ENCODE measurements around the gene FHIT. TPM values are rescaled to one million over a fixed set of nuclear protein-coding genes. Genes with fewer than 3 reads are reported as not detected.

FHIT gene
- total and polyA plus RNA-seq, 10 of the 15 experiments (the other 5 are each of a cell fraction or from before 2014, with no cell fraction given): 4.2 to 14.9 (median 9.4) TPM

GRCh38 chr3:60322298-60322856 is 928.9 kb downstream of the FHIT start:
- ATAC-seq: no peak
- no peak overlapping the region for H3K27ac ChIP-seq (ENCODE audit: control insufficient read depth, insufficient read depth)
- no peaks in the 10 kb centered on the region for H4K20me1 ChIP-seq (ENCODE audit: control insufficient read depth, insufficient read depth)
- no peaks in the 10 kb centered on the region for H3K9me3 ChIP-seq (replicated peaks; ENCODE audit: control insufficient read depth, insufficient read depth, low read length)
- H3K4me1 ChIP-seq (ENCODE audit: control insufficient read depth, insufficient read depth, low read length): no peaks in the 10 kb centered on the region
- no peaks in the 10 kb centered on the region for H3K36me3 ChIP-seq (ENCODE audit: control insufficient read depth in 2 of 2, insufficient read depth in 2 of 2, low read length in 1 of 2)
- no peaks in the 10 kb centered on the region for H3K79me2 ChIP-seq (ENCODE audit: control insufficient read depth, insufficient read depth, low read length)
- WGBS (ENCODE audit: insufficient coverage, insufficient replicate concordance, low lambda C conversion rate, missing lambda C conversion rate): 76% methylated on average over 4 of the region's 4 CpGs
- H3K27me3 ChIP-seq (replicated peaks in 1 of 2; ENCODE audit: control insufficient read depth in 2 of 2, insufficient read depth in 2 of 2, low read length in 1 of 2): no peaks in the 10 kb centered on the region
- ChIA-PET SMC1A (ENCODE audit: uncharacterized antibody, unreplicated experiment) (no interaction called here), CTCF (no interaction called here), RAD21 (ENCODE audit: unreplicated experiment) (no interaction called here), POLR2A (no interaction called here)
- no peak overlapping the region for H3K4me2 ChIP-seq (ENCODE audit: control insufficient read depth, insufficient read depth)
- no peak for TF ChIP-seq YY1 (IDR thresholded peaks at IDR 0.05; ENCODE audit: low read depth, low read length)
- no peak for TF ChIP-seq MTA3 (IDR thresholded peaks at IDR 0.05; ENCODE audit: borderline replicate concordance, low read length)
- TF ChIP-seq SUZ12 (IDR thresholded peaks at IDR 0.05; ENCODE audit: unreplicated experiment): no peak
- TF ChIP-seq DPF2 (IDR thresholded peaks at IDR 0.05): no peak
- TF ChIP-seq ZZZ3 (IDR thresholded peaks at IDR 0.05; ENCODE audit: control insufficient read depth, insufficient read length, low read depth): no peak
- no peak for TF ChIP-seq RUNX3 (IDR thresholded peaks at IDR 0.05; ENCODE audit: low read length)
- no peak for TF ChIP-seq SKIL (IDR thresholded peaks at IDR 0.05; ENCODE audit: low read depth, poor library complexity, severe bottlenecking)
- TF ChIP-seq NRF1 (conservative IDR thresholded peaks at IDR 0.05; ENCODE audit: low read depth, low read length): no peak
- no peak for TF ChIP-seq RB1 (IDR thresholded peaks at IDR 0.05; ENCODE audit: borderline replicate concordance)
- no TSS peak for BruUV-seq (replicated peaks)
- DNase-seq (ENCODE audit: low read depth, low spot score): no peak
- in situ Hi-C loops (cut with MboI) (no loop called here), intact Hi-C loops (cut with micrococcal nuclease; ENCODE audit: unreplicated experiment) (no loop called here)
- no peak overlapping the region for H2AFZ ChIP-seq (ENCODE audit: control insufficient read depth, low read depth, low read length)
- no peak overlapping the region for H3K4me3 ChIP-seq
- no peak overlapping the region for H3K9ac ChIP-seq (ENCODE audit: control insufficient read depth, insufficient read depth, low read length)
- FAIRE-seq: peak; percentile 71
